ENCODE measurements around the gene HLA-DOA.

HLA-DOA gene

DNA sequence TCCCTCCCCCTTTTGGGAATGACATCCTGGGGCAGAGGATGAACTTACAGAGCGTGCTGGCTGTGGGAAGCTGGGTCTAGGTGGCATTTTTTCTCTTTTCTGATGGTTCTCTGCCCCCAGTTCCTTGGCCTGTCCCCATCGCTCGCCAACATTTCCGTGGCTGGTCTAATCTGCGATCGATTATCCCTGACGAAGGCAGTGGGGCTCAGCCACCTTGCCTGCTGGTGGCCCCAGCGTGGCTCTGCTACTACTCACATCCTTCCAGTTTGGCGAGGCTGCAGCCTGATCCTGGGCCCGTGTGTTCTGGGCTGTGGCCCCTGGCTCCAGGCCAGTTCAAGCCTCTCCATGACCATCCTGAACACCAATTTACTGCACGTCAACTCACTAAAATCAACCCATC, 6.4 kb upstream of the HLA-DOA start:
- no peak for DNase-seq

DNA sequence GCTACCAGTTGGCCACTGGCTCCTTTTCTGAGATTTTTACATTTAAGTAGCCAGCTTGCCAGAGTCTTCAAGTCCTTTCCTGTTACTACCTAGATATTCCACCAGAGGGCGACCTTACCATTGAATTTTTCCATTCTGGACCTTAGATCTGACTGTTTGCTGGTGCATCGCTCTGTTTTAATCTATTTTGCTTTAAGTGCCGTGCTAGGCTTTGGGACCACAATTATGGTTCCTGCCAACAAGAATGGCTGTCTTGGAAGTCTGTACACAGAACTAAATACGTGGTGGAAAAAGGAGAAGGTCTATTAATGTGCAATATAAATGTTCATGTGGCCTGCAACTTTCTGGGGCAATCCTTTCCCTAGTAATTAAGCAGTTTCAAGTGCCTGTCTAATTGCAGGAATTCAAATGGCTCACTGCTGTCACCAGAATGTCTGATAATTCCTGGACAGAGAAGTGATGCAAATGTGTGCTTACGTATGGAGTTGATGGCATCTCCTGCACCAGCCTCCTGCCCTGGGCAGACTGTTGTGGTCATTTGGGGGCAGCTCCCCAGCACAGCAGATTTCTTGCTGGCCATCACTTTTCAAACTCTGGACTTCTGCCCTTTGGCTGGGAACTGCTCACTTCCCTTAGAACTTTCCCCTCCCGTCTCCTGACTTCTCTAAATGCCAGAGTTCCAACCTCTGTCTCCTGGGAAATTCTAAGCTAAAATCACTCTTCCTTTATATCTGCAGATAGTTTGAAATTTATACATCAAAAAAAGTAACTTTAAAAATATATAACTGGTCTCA, 5.6 kb upstream of the HLA-DOA start:
- DNase-seq: peak; percentile 67

DNA sequence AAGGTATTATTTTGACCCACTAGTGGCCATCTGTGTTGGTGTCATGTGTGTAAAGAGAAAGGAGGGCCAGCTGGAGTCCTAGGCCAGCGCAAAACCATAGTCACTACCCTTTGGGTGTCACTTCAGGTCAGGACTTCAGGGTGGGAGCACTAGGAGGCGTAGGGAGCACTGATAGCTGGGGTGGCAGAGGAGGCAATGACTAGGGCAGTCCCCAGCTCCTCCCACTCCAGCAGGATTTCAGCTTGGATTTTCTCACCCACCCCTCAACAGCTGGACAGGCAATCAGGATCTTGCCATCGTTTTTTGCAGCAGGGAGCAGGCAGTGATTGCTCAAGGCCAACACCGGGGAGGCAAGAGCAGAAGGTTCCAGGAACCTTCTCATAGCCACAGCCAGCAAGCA, 4.2 kb upstream of the HLA-DOA start:
- no peak for DNase-seq

DNA sequence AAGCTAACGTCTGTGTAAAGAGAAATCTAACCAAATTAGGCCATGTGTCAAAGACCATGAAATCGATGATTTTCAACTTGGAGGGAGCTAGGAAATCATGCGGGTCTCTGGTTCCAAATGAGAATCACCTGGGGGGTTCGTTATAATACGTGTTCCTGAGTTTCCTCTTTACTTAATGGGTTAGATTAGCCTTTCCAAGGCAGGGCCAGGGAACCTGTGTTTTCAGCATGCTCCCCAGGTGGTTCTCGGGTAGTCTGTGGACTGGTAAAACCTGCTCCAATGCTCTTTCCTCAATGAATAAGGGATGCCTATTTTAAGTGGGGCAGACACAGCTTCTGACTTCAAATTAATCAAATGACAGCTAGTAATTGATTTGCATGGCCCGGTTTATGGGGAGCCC, 965 bp upstream of the HLA-DOA start:
- no peak for DNase-seq

DNA sequence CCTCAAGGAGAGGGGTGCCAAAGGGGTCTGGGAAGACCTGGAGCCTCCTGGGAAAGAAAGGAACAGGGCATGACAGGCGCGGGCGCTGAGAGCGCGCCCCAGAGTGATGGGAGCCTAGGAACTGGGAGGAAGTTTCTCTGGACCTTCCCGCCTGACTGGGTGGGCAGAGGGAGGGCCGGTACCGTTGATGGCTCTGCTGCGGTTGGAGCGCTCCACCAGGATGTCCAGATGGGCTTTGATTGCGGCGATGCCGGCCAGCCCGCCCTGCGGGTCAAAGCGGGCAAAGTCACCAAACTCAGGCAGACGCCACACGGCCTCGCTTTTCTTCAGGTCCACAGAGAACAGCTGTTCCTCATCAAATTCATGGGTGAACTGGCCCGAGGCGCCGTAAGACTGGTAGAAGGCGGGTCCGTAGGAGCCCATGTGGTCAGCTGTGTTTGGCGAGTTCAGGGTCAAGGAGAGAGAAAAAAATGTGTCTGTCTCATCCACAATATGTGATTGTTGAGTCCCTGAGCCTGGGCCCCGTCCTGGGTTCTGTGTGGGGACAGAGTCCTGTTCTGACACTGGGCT, 1.5 kb downstream of the HLA-DOA start:
- no peak for DNase-seq

DNA sequence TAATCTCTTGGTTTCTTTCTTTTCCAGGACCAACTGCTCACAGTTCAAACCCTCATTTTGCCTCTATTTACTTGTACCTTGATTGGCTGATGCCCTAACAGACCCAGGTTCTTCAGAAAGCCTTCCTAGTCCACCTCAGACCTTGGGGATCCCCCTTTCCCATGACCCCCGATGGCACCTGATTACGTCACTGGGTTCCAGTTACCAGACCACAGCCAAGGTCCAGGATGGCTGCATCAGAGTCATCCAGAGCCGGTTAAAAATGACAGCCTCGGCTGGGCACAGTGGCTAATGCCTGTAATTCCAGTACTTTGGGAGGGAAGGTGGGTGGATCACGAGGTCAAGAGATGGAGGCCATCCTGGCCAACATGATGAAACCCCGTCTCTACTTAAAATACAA, 4.5 kb downstream of the HLA-DOA start:
- no peak for DNase-seq

DNA sequence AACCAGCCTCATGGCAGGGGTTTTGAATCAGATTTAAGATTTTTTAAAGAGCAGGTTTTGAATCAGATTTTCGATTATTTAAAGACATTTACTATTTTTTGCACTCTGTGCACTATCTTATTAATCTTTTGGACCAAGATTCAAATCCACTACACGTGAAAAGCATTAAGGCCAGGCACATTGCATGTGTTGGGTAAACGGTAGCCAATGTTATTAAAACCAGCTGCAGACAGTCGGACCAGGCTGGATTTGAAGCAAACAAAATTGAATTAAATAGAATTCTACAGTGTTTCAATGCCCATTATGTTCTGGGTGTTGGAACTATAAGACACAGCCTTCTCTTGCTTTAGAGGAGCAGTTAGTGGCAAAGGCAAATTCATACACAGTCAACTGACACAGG, 7.7 kb downstream of the HLA-DOA start:
- DNase-seq: no peak

DNA sequence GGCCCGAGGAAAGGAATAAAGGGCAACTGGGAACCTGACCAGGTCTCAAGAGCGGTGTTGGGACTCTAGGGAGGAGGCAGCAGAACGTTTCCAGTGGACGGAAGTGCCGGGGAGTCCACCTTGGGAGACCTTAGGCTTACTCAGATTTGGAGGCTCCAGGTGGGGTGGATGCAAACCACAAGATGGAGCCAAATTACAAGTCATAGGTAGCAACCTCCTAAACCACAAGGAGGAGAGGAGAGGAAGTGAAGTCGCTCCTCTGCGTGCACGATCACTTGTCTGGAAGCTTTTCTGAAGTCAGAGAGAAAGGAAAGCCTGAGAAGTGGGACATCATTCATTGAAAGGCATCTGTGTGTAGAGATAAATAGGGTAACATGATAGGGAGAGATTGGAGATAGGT, 9.3 kb downstream of the HLA-DOA start:
- no peak for DNase-seq

DNA sequence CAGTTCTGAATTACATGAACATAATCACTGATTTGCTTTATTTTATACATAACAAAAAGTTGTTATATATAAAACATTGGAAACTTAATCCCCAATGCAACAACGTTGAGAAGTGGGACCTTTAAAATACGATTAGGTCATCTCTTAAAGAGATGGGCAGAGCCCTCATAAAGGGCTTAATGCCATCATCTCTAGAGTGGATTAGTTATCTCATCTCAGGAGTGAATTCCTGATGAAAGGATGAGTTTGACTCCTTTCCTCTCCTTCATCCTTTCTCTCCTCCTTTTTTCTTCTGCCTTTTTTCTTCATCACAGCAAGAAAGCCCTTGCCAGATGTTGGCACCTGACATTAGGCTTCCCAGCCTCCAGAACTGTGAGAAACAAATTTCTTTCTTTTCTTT, 13.9 kb downstream of the HLA-DOA start:
- DNase-seq: no peak

DNA sequence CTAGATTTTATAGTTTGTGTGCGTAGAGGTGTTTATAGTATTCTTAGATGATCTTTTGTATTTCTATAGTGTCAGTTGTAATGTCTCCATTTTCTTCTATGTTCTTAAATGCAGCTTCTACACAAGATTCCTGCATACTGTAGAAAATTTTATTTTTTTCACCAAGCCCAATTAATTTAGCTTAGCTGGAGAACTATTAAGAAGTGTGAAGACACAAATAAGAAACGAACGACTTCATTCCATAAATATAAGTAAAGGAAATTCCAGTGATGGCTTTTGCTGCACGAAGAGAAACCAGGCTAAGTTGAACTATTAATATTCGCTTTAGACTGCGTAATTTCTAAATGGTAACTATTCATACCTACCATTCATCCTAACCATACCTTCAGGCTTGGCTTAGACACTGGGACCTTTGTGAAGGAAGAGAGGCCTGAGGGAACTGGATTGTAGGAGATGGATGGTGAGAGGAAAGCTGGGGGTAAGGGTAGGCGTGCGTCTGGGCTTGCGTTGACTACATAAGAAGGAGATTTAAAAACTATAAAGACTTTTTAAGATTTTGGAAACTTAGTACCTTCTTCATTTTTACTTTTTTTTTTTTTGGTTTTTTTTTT, 15.9 kb downstream of the HLA-DOA start:
- DNase-seq: no peak

DNA sequence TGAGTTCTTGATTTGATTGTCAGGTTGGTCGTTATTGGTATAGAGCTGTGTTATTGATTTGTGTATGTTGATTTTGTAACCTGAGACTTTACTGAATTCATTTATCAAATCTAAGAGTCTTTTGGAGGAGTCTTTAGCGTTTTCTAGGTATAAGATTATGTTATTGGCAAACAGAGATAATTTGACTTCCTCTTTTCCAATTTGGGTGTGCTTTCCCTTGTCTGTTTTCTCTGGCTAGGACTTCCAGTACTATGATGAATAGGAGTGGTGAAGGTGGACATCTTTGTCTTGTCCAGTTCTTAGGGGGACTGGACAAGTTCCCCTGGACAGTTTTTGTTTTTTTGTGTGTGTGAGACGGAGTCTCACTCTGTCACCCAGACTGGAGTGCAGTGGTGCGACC, 17.4 kb downstream of the HLA-DOA start:
- DNase-seq: no peak

DNA sequence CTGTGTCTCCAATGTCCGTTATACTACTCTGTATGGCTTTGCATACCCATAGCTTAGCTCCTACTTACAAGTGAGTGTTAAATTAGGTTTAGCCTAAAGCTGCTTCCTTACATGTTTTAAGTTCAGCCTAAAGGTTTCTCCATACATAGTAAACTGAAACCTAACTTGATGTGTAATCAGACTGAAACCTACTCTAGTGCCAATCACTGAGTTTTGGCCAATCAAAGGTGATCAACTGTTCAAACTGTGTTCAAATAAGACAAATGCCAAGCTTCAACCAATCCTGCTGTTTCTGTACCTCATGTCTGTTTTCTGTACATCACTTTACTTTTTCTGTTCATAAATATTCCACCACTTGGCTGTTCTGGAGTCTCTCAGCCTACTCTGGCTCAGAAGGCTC, 20.0 kb downstream of the HLA-DOA start:
- DNase-seq: no peak

DNA sequence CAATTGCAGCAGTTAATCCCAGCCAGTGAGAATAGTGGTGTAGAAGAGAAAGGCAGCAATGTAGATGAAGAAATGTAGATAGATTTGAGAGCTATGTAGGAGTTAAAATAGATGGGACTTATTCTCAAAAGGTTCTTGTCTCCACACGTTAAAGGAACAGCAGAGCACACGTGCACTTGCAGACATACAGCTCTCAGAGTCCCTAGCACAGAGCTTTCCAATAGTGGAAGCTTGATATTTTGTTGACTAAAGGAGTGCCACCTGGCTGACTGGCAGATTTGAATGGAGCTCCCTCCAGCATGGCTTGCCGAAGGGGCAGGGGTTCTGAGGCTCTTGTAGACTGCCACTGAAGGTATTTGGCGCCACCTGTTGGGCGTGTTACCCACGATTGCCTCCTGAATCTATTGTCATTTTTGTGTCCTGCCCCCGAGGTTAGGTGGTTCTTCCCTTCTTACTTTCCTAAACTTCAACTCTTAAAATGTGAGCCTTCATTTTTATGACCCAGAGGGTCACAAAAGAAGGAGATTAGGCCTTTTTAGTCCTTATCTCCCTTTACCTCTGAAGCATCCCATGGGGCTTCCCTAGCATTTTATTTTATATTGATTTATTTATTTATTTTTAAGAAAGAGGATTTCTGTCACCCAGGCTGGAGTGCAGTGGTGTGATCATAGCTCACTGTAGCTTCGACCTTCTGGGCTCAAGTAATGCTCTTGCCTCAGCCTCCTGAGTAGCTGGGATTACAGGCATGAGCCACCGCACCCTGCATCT, 24.6 kb downstream of the HLA-DOA start:
- DNase-seq: peak; percentile 93

DNA sequence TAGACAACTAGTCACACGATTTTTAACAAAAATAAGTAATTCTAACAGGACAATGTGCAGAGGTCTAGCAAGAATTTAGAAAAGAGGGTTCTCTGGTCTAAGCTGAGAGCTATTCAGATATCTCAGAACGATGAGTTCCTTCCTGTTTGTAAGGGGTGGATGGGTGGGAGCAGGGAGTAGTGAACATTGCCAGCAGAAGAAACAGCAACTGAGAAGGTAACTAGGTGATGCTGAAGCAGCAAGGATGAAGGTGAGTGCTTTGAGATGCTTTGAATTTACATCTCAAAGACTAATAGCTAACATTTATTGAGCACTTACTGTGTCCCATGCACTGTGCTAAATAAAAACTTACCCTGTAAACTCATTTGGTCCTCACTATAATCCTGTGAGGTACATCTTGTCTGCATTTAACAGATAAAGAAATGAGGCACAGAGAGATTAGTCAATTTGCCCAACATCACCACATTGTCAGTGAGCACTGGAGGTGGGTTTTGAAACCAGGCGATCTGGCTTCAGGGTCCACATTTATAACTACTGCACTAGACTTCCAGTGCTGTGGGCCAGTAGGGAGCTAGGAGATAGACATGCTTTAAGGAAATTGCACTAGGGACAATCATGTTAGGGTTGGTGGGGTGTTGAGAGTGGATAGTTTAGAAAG, 25.3 kb downstream of the HLA-DOA start:
- DNase-seq: no peak

DNA sequence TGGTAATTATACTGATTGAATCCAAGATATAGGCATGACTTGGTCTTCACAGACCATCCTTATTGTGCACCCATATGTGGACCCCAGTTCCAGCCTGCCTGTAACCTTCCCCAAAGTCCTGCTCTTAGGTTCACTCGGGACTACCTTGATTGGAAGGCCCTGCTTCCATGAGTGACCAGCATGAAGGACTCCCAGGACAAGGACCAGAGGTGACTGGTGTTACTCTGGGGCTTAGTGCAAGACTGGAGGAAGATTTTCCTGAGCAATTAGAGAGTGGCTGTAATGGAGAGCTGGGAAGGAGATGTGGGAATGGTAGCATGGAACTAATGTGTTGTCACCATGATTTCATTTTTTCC, 25.9 kb downstream of the HLA-DOA start:
- DNase-seq: no peak

DNA sequence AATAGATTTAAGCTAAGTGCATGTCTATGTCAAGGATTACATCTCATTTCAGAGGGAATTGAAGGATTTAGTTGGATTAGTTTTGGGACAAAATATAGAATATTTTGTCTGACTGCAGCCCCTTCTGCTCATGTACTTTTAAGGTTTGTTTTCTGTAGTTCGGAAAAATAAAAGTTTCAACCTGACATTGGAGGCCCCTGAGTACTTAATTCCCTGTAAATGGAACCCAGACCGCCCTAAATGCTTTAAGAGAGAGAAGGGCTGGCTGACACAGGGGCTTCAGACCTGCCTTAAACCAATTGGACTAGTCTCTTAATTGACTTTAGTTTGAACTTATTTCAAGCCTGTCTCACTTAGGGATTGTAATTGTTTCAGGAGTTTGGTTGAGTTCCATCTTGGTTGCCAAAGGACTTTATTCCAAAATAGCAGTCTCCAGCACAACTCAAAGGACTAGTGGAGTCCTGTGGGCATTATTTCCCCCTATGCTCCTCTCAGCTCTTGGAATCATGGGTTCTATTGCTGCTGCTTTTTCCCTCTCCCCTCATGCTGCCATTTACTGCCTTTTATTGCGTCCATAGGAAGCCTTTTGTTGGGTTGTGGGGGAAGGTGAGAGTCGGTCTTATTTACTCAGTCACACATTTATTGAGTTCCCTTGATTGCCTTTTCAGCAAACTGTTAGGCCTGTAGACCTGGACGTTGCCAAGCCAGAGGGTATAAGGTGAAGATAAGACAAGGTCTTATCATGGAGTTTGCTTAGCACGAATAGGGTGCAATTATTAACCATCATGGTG, 26.5 kb downstream of the HLA-DOA start:
- DNase-seq: no peak

DNA sequence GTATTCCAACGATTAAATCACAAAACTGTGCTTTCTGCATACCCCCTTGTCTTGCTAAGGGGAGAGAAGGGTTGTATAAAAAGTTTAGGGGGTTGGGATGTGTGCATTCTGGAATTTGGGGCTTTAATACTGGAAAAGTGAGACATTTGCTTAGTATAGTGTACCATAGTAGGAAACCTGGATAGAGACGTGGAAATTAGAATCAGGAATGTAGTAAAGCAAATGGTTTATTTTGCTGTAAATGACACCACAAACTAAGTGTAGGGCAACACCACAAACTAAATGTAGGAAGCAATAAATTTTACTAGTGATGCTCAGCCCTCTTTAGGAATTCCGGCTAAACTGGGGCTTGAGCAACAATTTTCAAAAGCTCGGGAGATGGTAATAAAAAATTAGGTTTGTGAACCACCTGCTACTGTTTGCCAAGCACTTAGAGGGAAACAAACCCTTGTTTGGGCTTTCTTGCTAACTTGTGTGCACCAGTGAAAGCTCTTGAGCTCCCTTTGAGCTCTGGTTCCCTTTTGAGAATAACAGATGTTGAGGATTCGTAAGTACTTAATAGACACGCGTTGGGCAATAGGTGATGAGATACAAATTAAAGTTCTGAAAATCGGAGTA, 27.2 kb downstream of the HLA-DOA start:
- no peak for DNase-seq

DNA sequence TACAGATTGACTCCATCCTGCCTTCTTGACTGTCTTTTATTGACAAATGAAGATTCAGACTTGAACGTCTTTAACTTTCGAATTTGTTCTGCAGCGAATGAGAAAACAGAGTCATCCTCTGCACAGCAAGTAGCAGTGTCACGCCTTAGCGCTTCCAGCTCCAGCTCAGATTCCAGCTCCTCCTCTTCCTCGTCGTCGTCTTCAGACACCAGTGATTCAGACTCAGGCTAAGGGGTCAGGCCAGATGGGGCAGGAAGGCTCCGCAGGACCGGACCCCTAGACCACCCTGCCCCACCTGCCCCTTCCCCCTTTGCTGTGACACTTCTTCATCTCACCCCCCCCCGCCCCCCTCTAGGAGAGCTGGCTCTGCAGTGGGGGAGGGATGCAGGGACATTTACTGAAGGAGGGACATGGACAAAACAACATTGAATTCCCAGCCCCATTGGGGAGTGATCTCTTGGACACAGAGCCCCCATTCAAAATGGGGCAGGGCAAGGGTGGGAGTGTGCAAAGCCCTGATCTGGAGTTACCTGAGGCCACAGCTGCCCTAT, 28.8 kb downstream of the HLA-DOA start:
- DNase-seq: no peak

DNA sequence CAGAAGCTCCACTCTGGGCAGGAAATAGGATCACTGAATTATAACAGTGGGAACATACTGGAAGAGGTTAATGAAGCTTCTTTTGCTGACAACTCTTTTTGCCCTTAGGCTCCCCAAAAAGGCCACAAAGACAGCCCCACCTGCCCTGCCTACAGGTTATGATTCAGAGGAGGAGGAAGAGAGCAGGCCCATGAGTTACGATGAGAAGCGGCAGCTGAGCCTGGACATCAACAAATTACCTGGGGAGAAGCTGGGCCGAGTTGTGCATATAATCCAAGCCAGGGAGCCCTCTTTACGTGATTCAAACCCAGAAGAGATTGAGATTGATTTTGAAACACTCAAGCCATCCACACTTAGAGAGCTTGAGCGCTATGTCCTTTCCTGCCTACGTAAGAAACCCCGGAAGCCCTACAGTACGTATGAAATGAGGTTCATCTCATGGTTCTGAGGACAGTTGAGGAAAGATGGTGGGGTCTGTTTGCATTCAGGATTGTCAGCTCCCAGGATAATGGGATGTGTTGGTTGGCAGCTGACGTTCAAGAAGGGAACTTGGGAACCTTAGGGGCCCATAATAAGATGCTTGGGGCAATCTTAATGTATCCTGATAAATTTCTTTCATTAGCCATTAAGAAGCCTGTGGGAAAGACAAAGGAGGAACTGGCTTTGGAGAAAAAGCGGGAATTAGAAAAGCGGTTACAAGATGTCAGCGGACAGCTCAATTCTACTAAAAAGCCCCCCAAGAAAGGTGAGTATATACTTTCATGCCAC, 29.5 kb downstream of the HLA-DOA start:
- DNase-seq: no peak

DNA sequence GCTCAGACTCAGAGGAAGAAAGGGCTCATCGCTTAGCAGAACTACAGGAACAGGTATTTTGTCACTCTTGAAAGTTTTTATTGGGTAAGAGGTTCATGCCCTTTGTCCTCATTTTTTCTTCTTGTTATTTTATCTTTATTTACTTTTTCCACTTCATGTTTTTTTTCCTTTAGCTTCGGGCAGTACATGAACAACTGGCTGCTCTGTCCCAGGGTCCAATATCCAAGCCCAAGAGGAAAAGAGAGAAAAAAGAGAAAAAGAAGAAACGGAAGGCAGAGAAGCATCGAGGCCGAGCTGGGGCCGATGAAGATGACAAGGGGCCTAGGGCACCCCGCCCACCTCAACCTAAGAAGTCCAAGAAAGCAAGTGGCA, 31.5 kb downstream of the HLA-DOA start:
- no peak for DNase-seq
